ENCODE measurements around the gene RNLS. TPM values are rescaled to one million over a fixed set of nuclear protein-coding genes. Genes with fewer than 3 reads are reported as not detected.

The RNLS gene
- total and polyA plus RNA-seq, 2 of the 4 experiments (the other 2 are of a cell fraction): 4.5 to 7.0 TPM

DNA sequence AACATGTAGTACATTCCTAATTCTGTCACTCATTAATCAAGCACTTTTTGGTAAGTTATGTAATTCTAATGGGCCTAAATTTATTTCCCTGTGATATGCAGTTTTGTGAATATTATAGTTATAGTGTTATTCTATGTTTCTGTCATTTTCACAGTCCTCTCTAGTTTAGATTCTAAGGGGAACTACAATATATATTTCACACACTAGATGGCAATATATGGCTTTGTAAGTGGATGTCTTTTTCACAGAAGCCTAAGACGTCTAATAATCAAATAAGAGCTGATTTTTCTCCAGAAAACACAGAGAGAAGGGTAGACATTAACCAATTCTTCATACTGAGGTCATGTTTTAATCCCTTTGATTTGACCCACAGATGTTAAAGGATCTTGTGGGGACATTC, 18.0 kb downstream of the RNLS start:
- no peak overlapping the region for H2AK9ac ChIP-seq (replicated peaks; ENCODE audit: low read depth, low read length, poor library complexity)
- peak; percentile 85 for ATAC-seq (ENCODE audit: low read depth)
- ChIA-PET POLR2A (ENCODE audit: unreplicated experiment) (no interaction called here), CTCF (interaction anchor here (0.6 to 2.4 kb wide), 8 partner anchors 8 to 271 kb away, joined by 3 to 10 read pairs (median 4); partner anchors contain the start of genes LIPN and RNLS)
- H3K9ac ChIP-seq (ENCODE audit: low read depth, low read length): no peak overlapping the region
- H3K27me3 ChIP-seq (ENCODE audit: control insufficient read depth, insufficient read depth, low read length): no peaks in the 10 kb centered on the region; the same call in 1 of the 2 replicates
- intact Hi-C loops (cut with micrococcal nuclease): loop anchor here (1.0 to 5.0 kb wide), 4 partner anchors 123 to 652 kb away; no protein-coding TSS in a partner anchor
- H3K9me1 ChIP-seq (ENCODE audit: insufficient read depth, low read length): no peaks in the 10 kb centered on the region
- no peaks in the 10 kb centered on the region for H3K79me1 ChIP-seq (ENCODE audit: low read depth in 1 of 2, low read length in 2 of 2)
- no peak overlapping the region for H2BK5ac ChIP-seq (ENCODE audit: low read depth, low read length, poor library complexity, severe bottlenecking)
- no peaks in the 10 kb centered on the region for H3K36me3 ChIP-seq (ENCODE audit: control insufficient read depth, insufficient read depth, low read length)
- no peak overlapping the region for H4K91ac ChIP-seq (ENCODE audit: insufficient read depth, low read depth, low read length)
- peak; percentile 61 for DNase-seq
- no peak overlapping the region for H2AK5ac ChIP-seq (ENCODE audit: low read depth, low read length)
- no peak overlapping the region for H3K27ac ChIP-seq (ENCODE audit: insufficient read depth, low read length)
- H2BK120ac ChIP-seq (ENCODE audit: low read depth, low read length): no peak overlapping the region
- in situ Hi-C loops (cut with MboI; ENCODE audit: low sequenced_read_pairs): loop anchor here (5.0 kb wide), 1 partner anchor 247 kb away; no protein-coding TSS in a partner anchor
- no peak overlapping the region for H3K23ac ChIP-seq (ENCODE audit: low read depth, low read length)
- H2BK15ac ChIP-seq (ENCODE audit: low read depth, low read length): no peak overlapping the region
- H3K4ac ChIP-seq (ENCODE audit: low read depth, low read length): no peak overlapping the region
- H2AFZ ChIP-seq (replicated peaks; ENCODE audit: low read length, poor library complexity): no peak overlapping the region
- no peak overlapping the region for H3K4me2 ChIP-seq (ENCODE audit: low read depth, low read length)
- TF ChIP-seq MAZ (IDR thresholded peaks at IDR 0.05; ENCODE audit: borderline replicate concordance, low read depth, low read length) (no peak), MAFK (IDR thresholded peaks at IDR 0.05; ENCODE audit: low read depth, low read length) (no peak), BHLHE40 (IDR thresholded peaks at IDR 0.05; ENCODE audit: low read depth, low read length) (no peak), SMC3 (IDR thresholded peaks at IDR 0.05; ENCODE audit: low read depth, low read length) (peak; percentile 61), CEBPB (IDR thresholded peaks at IDR 0.05; ENCODE audit: low read depth, low read length) (no peak), POLR2A (IDR thresholded peaks at IDR 0.05; ENCODE audit: low read depth, low read length) (no peak), FOS (IDR thresholded peaks at IDR 0.05; ENCODE audit: low read depth, low read length) (no peak), RAD21 (IDR thresholded peaks at IDR 0.05; ENCODE audit: low read length) (peak; percentile 74)
- TF ChIP-seq, protein P1, sequence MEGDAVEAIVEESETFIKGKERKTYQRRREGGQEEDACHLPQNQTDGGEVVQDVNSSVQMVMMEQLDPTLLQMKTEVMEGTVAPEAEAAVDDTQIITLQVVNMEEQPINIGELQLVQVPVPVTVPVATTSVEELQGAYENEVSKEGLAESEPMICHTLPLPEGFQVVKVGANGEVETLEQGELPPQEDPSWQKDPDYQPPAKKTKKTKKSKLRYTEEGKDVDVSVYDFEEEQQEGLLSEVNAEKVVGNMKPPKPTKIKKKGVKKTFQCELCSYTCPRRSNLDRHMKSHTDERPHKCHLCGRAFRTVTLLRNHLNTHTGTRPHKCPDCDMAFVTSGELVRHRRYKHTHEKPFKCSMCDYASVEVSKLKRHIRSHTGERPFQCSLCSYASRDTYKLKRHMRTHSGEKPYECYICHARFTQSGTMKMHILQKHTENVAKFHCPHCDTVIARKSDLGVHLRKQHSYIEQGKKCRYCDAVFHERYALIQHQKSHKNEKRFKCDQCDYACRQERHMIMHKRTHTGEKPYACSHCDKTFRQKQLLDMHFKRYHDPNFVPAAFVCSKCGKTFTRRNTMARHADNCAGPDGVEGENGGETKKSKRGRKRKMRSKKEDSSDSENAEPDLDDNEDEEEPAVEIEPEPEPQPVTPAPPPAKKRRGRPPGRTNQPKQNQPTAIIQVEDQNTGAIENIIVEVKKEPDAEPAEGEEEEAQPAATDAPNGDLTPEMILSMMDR (conservative IDR thresholded peaks at IDR 0.05; ENCODE audit: low read depth, low read length): peak; percentile 63
- TF ChIP-seq, protein P2, sequence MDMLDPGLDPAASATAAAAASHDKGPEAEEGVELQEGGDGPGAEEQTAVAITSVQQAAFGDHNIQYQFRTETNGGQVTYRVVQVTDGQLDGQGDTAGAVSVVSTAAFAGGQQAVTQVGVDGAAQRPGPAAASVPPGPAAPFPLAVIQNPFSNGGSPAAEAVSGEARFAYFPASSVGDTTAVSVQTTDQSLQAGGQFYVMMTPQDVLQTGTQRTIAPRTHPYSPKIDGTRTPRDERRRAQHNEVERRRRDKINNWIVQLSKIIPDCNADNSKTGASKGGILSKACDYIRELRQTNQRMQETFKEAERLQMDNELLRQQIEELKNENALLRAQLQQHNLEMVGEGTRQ (IDR thresholded peaks at IDR 0.05; ENCODE audit: low read depth, low read length): no peak
- H3K9me3 ChIP-seq (ENCODE audit: control insufficient read depth, insufficient read depth, low read length): no peaks in the 10 kb centered on the region
- no peak overlapping the region for H4K5ac ChIP-seq (ENCODE audit: low read depth, low read length)
- H3K14ac ChIP-seq (replicated peaks; ENCODE audit: low read depth, low read length): no peak overlapping the region
- no TSS peak for BruUV-seq (replicated peaks)
- no peak overlapping the region for H3K4me3 ChIP-seq (ENCODE audit: insufficient read depth, low read depth, low read length)
- no peak overlapping the region for H4K8ac ChIP-seq (ENCODE audit: low read depth in 2 of 2, low read length in 2 of 2)
- H3K4me1 ChIP-seq (ENCODE audit: control insufficient read depth, insufficient read depth, low read length): no peaks in the 10 kb centered on the region
- dilution Hi-C loops (cut with HindIII; ENCODE audit: low sequenced_read_pairs, unreplicated experiment): no loop called here
- no peak overlapping the region for H2BK20ac ChIP-seq (ENCODE audit: low read depth, low read length)
- WGBS, 2 experiments (ENCODE audit: extremely low coverage in 2 of 2, insufficient read length in 1 of 2): no CpG with 5 or more reads among the region's 1 CpG
- no peak overlapping the region for H3K18ac ChIP-seq (ENCODE audit: low read depth, low read length)
- no peaks in the 10 kb centered on the region for H4K20me1 ChIP-seq (ENCODE audit: insufficient read depth, low read length)
- H3K56ac ChIP-seq (ENCODE audit: extremely low read depth, insufficient read depth, low read length): no peak overlapping the region

All from IMR-90 (cell line).